OCI-LY3 (cell line): ENCODE results near the gene PARP8.

Experiments
- H2AFZ ChIP-seq: fragments of 200-600, 300-600 bp; shearing (Covaris generic); 2 replicates; pipeline ENCODE4 v1.6.0; 2014; ENCODE audit warnings: antibody characterized with exemption, low read depth, low read length
- H3K27ac ChIP-seq: fragments of 200-600, 300-600 bp; sonication (generic); 2 replicates; pipeline ENCODE4 v1.5.1; 2014; ENCODE audit warnings: mild to moderate bottlenecking, low read length, moderate library complexity, mixed read lengths
- H3K27me3 ChIP-seq: fragments of 200-600, 300-600 bp; sonication (generic); 2 replicates; pipeline ENCODE4 v1.6.1; 2014; ENCODE audit warnings: low read depth, low read length, mixed read lengths
- H3K36me3 ChIP-seq: fragments of 200-600, 300-600 bp; sonication (generic); replicated peaks from 2 replicates; pipeline ENCODE3; 2014; ENCODE audit warnings: low read depth, low read length, mixed read lengths
- H3K4me1 ChIP-seq: fragments of 300-600, 200-600 bp; sonication (generic); 2 replicates; pipeline ENCODE4 v1.6.1; 2014; ENCODE audit warnings: low read length, mixed read lengths
- H3K4me2 ChIP-seq: fragments of 200-600, 300-600 bp; sonication (generic); 2 replicates; pipeline ENCODE4 v1.6.1; 2014; ENCODE audit warnings: low read length, mixed read lengths
- H3K4me3 ChIP-seq: fragments of 300-600, 200-600 bp; sonication (generic); 2 replicates; pipeline ENCODE4 v1.5.1; 2014; ENCODE audit warnings: antibody characterized with exemption, mild to moderate bottlenecking, low read length, moderate library complexity
- H3K79me2 ChIP-seq: fragments of 300-600, 200-600 bp; shearing (Covaris generic); 2 replicates; pipeline ENCODE4 v1.6.1; 2014; ENCODE audit warnings: mild to moderate bottlenecking, low read length, mixed read lengths
- H3K9ac ChIP-seq: fragments of 300-600, 200-600 bp; shearing (Covaris generic); 2 replicates; pipeline ENCODE4 v1.6.0; 2014; ENCODE audit warnings: mild to moderate bottlenecking, low read length, moderate library complexity
- H3K9me3 ChIP-seq: fragments of 200-600, 300-600 bp; shearing (Covaris generic); 2 replicates; pipeline ENCODE4 v1.6.1; 2014; ENCODE audit warnings: low read length, mixed read lengths; ENCODE audit not compliant: insufficient read depth
- H4K20me1 ChIP-seq: fragments of 200-600, 300-600 bp; sonication (generic); 2 replicates; pipeline ENCODE4 v1.6.1; 2016; ENCODE audit warnings: low read length, mixed read lengths; ENCODE audit not compliant: insufficient read depth
- EZH2phosphoT487 ChIP-seq: fragments of 200-600 bp; shearing (Covaris generic); IDR thresholded peaks from 2 replicates; pipeline ENCODE4 v1.6.1; 2018; ENCODE audit warnings: antibody characterized with exemption, mixed run types, low read depth
- TF ChIP-seq, protein P1 (sequence below): fragments of 200-600, 300-600 bp; sonication (generic); IDR thresholded peaks from 2 replicates; pipeline ENCODE4 v1.5.1; 2014; ENCODE audit warnings: antibody characterized with exemption, low read length, low read depth

The PARP8 gene

DNA sequence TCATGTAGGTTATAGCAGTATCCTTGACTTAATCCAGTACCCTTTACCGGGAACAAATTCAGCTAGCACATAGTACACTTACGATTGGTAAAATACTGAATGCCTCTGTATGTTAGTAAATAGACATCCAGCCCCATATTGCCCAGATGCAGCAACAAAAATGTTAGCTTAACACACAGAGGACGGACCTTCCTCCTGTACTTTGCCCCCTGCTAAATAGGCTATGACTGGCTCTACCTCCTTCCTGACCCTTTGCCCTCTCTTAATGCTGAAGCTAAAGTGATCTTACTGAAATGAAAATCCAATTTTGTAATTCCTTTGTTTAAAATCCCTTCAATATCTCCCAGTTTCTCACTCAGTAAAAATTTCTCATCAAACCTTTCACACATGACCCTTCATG, 183.1 kb downstream of the PARP8 start:
- Histone ChIP-seq H3K9me3 (no peaks in the 10 kb centered on the region), H3K4me3 (no peak overlapping the region), H3K4me2 (no peak overlapping the region), H3K9ac (no peak overlapping the region), H2AFZ (no peak overlapping the region), H3K79me2 (no peaks in the 10 kb centered on the region), H3K27ac (no peak overlapping the region), H3K27me3 (no peaks in the 10 kb centered on the region), H3K4me1 (peaks cover 18% of the 10 kb centered on the region), H3K36me3 (peaks cover 3% of the 10 kb centered on the region), H4K20me1 (no peaks in the 10 kb centered on the region)
- no peak for TF ChIP-seq EZH2phosphoT487
- TF ChIP-seq, protein P1, sequence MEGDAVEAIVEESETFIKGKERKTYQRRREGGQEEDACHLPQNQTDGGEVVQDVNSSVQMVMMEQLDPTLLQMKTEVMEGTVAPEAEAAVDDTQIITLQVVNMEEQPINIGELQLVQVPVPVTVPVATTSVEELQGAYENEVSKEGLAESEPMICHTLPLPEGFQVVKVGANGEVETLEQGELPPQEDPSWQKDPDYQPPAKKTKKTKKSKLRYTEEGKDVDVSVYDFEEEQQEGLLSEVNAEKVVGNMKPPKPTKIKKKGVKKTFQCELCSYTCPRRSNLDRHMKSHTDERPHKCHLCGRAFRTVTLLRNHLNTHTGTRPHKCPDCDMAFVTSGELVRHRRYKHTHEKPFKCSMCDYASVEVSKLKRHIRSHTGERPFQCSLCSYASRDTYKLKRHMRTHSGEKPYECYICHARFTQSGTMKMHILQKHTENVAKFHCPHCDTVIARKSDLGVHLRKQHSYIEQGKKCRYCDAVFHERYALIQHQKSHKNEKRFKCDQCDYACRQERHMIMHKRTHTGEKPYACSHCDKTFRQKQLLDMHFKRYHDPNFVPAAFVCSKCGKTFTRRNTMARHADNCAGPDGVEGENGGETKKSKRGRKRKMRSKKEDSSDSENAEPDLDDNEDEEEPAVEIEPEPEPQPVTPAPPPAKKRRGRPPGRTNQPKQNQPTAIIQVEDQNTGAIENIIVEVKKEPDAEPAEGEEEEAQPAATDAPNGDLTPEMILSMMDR = no peak

- Histone ChIP-seq H3K4me3 (peak overlapping the region; percentile 25), H3K4me2 (peak overlapping the region; percentile 44), H3K79me2 (no peaks in the 10 kb centered on the region), H2AFZ (peak overlapping the region; percentile 48), H3K4me1 (peaks cover 34% of the 10 kb centered on the region), H3K36me3 (peaks cover 3% of the 10 kb centered on the region), H3K27ac (peak overlapping the region; percentile 84), H3K27me3 (no peaks in the 10 kb centered on the region), H3K9me3 (no peaks in the 10 kb centered on the region), H3K9ac (peak overlapping the region; percentile 26; the same call in 1 of the 2 replicates), H4K20me1 (no peaks in the 10 kb centered on the region)
- TF ChIP-seq, protein P1 = no peak
- no peak for TF ChIP-seq EZH2phosphoT487
Measured at GRCh38 chr5:50853151-50853550, 186.7 kb downstream of the PARP8 start.

DNA sequence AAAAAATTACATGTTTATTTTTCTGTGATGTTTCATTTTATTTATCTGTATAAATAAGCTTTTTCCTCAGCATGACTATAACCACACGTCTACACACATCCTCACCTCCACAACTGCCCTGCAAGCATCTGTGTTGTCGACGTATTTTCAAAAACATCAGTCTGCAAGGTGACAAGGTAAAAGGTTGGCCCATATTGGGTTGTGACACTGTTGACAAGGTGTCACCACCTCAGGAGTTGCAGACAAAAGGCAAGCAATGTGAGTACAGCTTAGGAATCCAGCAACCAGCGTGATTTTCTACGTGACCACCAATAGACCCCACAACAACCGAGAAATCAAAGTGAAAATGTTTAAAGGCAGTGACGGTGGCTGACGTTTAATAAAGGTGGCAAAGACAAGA, 187.6 kb downstream of the PARP8 start:
- no peak overlapping the region for H3K4me3 ChIP-seq
- H3K27ac ChIP-seq = 0 out of 2 replicates have a peak overlapping the region, but pooled peaks have one; percentile 84
- H2AFZ ChIP-seq = no peak overlapping the region
- H4K20me1 ChIP-seq = no peaks in the 10 kb centered on the region
- no peak overlapping the region for H3K9ac ChIP-seq
- H3K36me3 ChIP-seq = peaks cover 3% of the 10 kb centered on the region
- H3K9me3 ChIP-seq = no peaks in the 10 kb centered on the region
- H3K4me2 ChIP-seq = no peak overlapping the region
- TF ChIP-seq, protein P1 = no peak
- TF ChIP-seq EZH2phosphoT487 = no peak
- no peaks in the 10 kb centered on the region for H3K27me3 ChIP-seq
- H3K79me2 ChIP-seq = no peaks in the 10 kb centered on the region
- peaks cover 34% of the 10 kb centered on the region for H3K4me1 ChIP-seq

- TF ChIP-seq, protein P1 = no peak
- no peak for TF ChIP-seq EZH2phosphoT487
- no peaks in the 10 kb centered on the region for H3K9me3 ChIP-seq
- H3K4me3 ChIP-seq = no peak overlapping the region
- H2AFZ ChIP-seq = no peak overlapping the region
- H3K79me2 ChIP-seq = no peaks in the 10 kb centered on the region
- H3K4me2 ChIP-seq = no peak overlapping the region
- H3K4me1 ChIP-seq = peaks cover 34% of the 10 kb centered on the region
- H3K27ac ChIP-seq = no peak overlapping the region
- H3K27me3 ChIP-seq = no peaks in the 10 kb centered on the region
- H3K36me3 ChIP-seq = peaks cover 3% of the 10 kb centered on the region
- H3K9ac ChIP-seq = no peak overlapping the region
- H4K20me1 ChIP-seq = no peaks in the 10 kb centered on the region
Measured at GRCh38 chr5:50855001-50855400, 188.6 kb downstream of the PARP8 start.
